IgD-negative memory B cell (primary cell): Measurements from ENCODE around the gene HNF4A. TPM values are rescaled to one million over a fixed set of nuclear protein-coding genes. Genes with fewer than 3 reads are reported as not detected.
"Not testable (repeated sequence)": the region's sequence is repeated elsewhere in the genome, so short reads cannot be mapped to it uniquely, and the experiment has no call there.

Experiments used
- H3K27ac Mint-ChIP-seq, 3 donors: one replicate each; pipeline ENCODE4 v1.8.0; 2020 to 2022; ENCODE audit warnings: mild to moderate bottlenecking in 3 of 3, mixed read lengths in 3 of 3, moderate library complexity in 1 of 3
- H3K27me3 Mint-ChIP-seq: one replicate; pipeline ENCODE4 v1.8.0; 2021; ENCODE audit warnings: mixed read lengths
- H3K36me3 Mint-ChIP-seq: one replicate; pipeline ENCODE4 v1.8.0; 2020; ENCODE audit warnings: mild to moderate bottlenecking, mixed read lengths
- H3K4me1 Mint-ChIP-seq, 3 donors: one replicate each; pipeline ENCODE4 v1.8.0; 2020 to 2022; ENCODE audit warnings: mixed read lengths in 3 of 3, mild to moderate bottlenecking in 1 of 3
- H3K4me3 Mint-ChIP-seq, 4 donors: one replicate each; pipeline ENCODE4 v1.8.0; 2020 to 2022; ENCODE audit warnings: mild to moderate bottlenecking in 4 of 4, mixed read lengths in 4 of 4, moderate library complexity in 3 of 4
- H3K9me3 Mint-ChIP-seq, 3 donors: one replicate each; pipeline ENCODE4 v1.8.0; 2020 to 2021; ENCODE audit warnings: mixed read lengths in 3 of 3, mild to moderate bottlenecking in 1 of 3
- polyA plus RNA-seq: library from polyadenylated mRNA; unstranded; fragments of 300-500 nt; fragmentation: Illumina TruSeq; gene quantifications from one replicate; pipeline ENCODE4 v1.2.3, GENCODE V29; 2021

HNF4A gene
- polyA plus RNA-seq, 1 donor from 2014 or later = not detected

DNA sequence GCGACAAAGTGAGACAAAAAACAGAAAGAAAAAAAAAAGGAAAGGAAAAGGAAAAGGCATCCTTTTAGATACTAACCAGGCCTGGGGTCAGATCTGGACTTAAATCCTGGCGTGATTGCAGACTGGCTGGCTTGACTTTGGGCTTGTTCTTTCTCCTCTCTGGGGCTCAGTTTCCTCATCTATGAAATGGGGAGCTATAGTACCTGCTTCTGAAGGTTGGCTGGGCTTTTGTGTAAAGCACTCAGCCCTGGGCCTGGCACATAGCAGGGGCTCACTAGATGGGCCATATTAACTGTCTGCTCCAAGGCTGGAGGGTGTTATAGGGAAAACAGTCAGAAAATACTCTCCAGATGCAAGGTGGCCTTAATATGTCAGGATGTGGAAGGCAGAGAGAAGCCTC lies 19.8 kb upstream of the HNF4A start:
- H3K27ac Mint-ChIP-seq = peak overlapping the region in 1 of 3 donors; percentile 14
- peaks cover 9% of the 10 kb centered on the region for H3K27me3 Mint-ChIP-seq

GRCh38 chr20:44336086-44336485 lies 19.4 kb upstream of the HNF4A start:
- H3K36me3 Mint-ChIP-seq = no peaks in the 10 kb centered on the region
- no peak overlapping the region for H3K4me3 Mint-ChIP-seq
- H3K9me3 Mint-ChIP-seq = no peaks in the 10 kb centered on the region
- H3K27ac Mint-ChIP-seq = peak overlapping the region in 1 of 3 donors; percentile 14
- no peaks in the 10 kb centered on the region for H3K4me1 Mint-ChIP-seq
- H3K27me3 Mint-ChIP-seq = peaks cover 11% of the 10 kb centered on the region

More for the DNA sequence above, 19.8 kb upstream of the HNF4A start:
- Mint-ChIP-seq H3K4me3 (no peak overlapping the region), H3K36me3 (no peaks in the 10 kb centered on the region), H3K4me1 (no peaks in the 10 kb centered on the region), H3K9me3 (no peaks in the 10 kb centered on the region)

DNA sequence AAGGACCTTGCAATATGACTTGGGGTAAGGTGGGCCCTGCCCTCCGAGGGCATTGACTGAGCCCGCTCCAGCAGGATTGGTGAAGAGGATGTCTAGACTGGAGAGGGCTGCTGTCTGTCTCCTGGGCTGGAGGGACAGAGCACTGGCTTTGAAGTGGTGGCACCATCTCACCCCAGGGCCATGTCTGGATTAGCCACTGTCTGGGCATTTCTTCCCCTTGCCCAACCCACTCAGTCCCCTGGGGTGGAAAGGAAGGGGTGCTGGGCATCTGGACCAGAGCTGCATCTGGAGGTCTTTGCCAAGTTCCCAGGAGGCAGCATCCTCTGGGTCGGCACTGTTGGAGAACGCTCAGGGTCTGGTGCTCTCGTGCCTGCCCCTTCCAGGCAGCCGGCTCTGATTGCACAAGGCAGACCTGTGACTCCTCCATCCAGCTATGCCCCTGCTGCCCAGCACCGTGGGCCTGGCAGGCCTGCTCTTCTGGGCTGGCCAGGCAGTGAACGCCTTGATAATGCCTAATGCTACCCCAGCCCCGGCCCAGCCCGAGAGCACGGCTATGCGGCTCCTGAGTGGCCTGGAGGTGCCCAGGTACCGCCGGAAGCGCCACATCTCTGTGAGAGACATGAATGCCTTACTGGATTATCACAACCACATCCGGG lies 18.6 kb upstream of the HNF4A start, which contains the start of gene R3HDML:
Gene R3HDML (plus strand): TSS at position 319 of the 656 bp plus-strand sequence. CDS start 115 bp downstream, at position 434.
- H3K4me1 Mint-ChIP-seq = no peaks in the 10 kb centered on the region
- no peaks in the 10 kb centered on the region for H3K9me3 Mint-ChIP-seq
- peaks cover 7% of the 10 kb centered on the region for H3K27me3 Mint-ChIP-seq
- no peaks in the 10 kb centered on the region for H3K36me3 Mint-ChIP-seq
- peak within 1 kb of the TSS in 1 of 4 donors; percentile 5 for H3K4me3 Mint-ChIP-seq
- H3K27ac Mint-ChIP-seq = peak within 1 kb of the TSS in 1 of 3 donors; percentile 14

DNA sequence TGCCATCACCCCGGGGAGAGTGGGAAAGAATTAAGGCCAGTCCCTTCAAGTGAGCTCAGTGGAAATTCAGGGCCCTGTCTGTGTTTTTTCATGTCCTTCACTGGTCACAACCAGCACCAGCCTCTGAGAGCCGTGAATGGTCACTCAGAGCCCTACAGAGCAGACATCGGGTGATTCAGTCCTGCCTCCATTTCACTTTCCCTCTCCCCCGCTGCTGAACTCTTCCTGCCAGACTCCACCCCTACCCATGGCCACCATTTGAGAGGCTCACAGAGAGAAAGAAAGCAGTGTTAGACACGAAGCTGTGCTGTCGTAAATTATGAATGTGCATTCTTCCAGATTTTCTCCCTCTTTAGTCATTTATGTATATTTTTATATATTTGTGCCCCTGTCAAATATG lies 13.3 kb upstream of the HNF4A start:
- no peaks in the 10 kb centered on the region for H3K9me3 Mint-ChIP-seq
- peaks cover 1% of the 10 kb centered on the region for H3K27me3 Mint-ChIP-seq
- H3K27ac Mint-ChIP-seq = no peak overlapping the region
- H3K4me1 Mint-ChIP-seq = no peaks in the 10 kb centered on the region
- H3K4me3 Mint-ChIP-seq = no peak overlapping the region
- H3K36me3 Mint-ChIP-seq = no peaks in the 10 kb centered on the region

DNA sequence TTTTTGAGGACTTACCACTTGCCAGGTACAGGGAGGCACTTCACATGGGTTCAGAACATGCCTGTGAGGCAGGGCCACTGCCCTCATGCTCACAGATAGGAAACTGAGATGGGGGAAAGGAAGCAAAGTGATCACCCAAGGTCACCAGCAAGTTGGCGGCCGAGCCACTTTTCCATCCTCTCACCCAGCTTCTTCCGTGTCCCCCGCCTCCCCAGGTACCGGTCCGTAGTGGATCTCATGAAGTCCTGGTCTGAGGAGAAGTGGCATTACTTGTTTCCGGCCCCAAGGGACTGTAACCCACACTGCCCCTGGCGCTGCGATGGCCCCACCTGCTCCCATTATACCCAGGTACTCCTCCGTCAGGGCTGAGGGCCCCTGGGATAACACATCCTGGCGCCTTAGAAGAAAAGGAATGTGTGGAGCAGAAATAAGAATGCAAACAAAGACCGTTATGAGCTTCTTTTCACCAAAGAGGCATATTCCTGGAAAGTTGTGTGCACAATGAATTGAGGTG lies 12.3 kb upstream of the HNF4A start:
- Mint-ChIP-seq H3K9me3 (no peaks in the 10 kb centered on the region), H3K36me3 (peaks cover 1% of the 10 kb centered on the region), H3K27ac (no peak overlapping the region), H3K4me1 (no peaks in the 10 kb centered on the region), H3K4me3 (no peak overlapping the region), H3K27me3 (peaks cover 1% of the 10 kb centered on the region)

- Mint-ChIP-seq H3K9me3 (no peaks in the 10 kb centered on the region), H3K27me3 (peaks cover 1% of the 10 kb centered on the region), H3K36me3 (peaks cover 1% of the 10 kb centered on the region), H3K27ac (no peak overlapping the region), H3K4me1 (no peaks in the 10 kb centered on the region), H3K4me3 (no peak overlapping the region)
These were observed 10.8 kb upstream of the HNF4A start for GRCh38 chr20:44344723-44345122.

DNA sequence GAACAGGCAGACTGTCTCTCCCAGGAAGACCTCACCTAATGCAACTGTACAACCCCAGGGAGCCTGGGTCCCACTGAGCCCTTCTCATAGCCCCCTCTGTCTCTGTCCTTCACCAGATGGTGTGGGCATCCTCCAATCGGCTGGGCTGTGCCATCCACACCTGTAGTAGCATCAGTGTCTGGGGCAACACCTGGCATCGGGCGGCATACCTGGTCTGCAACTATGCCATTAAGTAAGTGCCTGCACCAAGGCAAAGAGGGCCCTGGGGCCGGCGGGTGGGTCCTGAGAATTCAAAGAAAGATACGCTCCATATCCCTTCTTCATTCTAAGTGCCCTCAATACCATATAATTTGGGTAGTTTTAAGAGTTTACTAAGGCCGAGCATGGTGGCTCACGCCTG lies 10.4 kb upstream of the HNF4A start:
- Mint-ChIP-seq H3K36me3 (peaks cover 1% of the 10 kb centered on the region), H3K27me3 (peaks cover 1% of the 10 kb centered on the region), H3K4me3 (no peak overlapping the region), H3K4me1 (no peaks in the 10 kb centered on the region), H3K9me3 (no peaks in the 10 kb centered on the region), H3K27ac (peak overlapping the region in 1 of 3 donors; percentile 13)

DNA sequence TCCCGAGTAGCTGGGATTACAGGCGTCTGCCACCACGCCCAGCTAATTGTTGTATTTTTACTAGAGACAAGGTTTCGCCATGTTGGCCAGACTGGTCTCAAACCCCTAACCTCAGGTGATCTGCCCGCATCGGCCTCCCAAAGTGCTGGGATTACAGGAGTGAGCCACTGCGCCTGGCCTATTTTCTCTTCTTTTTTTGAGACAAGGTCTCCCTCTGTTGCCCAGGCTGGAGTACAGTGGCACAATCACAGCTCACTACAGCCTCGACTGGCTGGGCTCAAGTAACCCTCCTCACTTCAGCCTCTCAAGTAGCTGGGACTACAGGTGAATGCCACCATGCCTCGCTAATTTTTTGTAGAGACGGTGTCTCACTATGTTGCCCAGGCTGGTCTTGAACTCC lies 9.6 kb upstream of the HNF4A start:
- H3K27me3 Mint-ChIP-seq, H3K9me3 Mint-ChIP-seq, H3K4me1 Mint-ChIP-seq, H3K4me3 Mint-ChIP-seq, H3K36me3 Mint-ChIP-seq, H3K27ac Mint-ChIP-seq: not testable (repeated sequence)

DNA sequence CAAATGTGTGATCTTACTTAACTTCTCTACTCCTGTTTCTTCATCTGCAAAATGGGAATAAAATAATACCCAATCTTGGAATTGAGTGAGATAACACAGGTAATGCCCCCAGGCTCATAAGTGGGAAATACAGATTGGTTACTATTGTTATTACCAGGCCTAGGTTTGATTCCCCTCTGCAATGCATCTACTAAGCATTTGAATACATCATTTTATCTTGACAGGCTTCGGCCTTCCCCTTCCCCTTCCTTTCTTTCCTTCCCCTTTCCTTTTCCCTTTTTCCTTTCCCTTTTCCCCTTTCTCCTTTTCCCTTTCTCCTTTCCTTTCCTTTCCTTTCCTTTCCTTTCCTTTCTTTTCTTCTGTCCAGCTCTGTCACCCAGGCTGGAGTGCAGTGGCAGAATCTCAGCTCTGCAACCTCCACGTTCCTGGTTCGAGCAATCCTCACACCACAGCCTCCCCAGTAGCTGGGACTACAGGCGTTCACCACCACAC lies 7.3 kb upstream of the HNF4A start:
- Mint-ChIP-seq H3K27me3 (peaks cover 3% of the 10 kb centered on the region), H3K27ac (no peak overlapping the region), H3K36me3 (peaks cover 1% of the 10 kb centered on the region), H3K9me3 (no peaks in the 10 kb centered on the region), H3K4me3 (no peak overlapping the region), H3K4me1 (peaks cover 0 to 5% (median 0%) of the 10 kb centered on the region in 3 donors)

GRCh38 chr20:44349349-44349748 lies 6.2 kb upstream of the HNF4A start:
- Mint-ChIP-seq H3K4me1 (peaks cover 0 to 5% (median 0%) of the 10 kb centered on the region in 3 donors), H3K27me3 (peaks cover 5% of the 10 kb centered on the region), H3K27ac (no peak overlapping the region), H3K36me3 (peaks cover 1% of the 10 kb centered on the region), H3K9me3 (no peaks in the 10 kb centered on the region), H3K4me3 (no peak overlapping the region)

DNA sequence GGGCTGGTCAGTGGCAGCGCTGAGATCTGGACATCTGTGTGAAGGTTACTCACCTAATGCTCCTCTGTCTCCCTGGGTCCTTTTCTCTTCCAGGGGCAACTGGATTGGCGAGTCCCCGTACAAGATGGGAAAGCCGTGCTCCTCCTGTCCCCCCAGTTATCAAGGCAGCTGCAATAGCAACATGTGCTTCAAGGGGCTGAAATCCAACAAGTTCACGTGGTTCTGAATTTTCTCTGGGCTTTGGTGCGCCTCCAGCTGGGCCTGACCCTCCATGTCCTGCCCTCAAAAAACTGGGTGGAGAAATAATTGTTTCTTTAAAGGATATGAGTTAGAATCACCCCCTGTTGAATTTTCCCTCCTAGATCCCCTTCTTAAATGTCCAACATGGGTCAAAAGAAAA lies 4.9 kb upstream of the HNF4A start:
- H3K36me3 Mint-ChIP-seq = peaks cover 1% of the 10 kb centered on the region
- peaks cover 0 to 5% (median 0%) of the 10 kb centered on the region in 3 donors for H3K4me1 Mint-ChIP-seq
- no peak overlapping the region for H3K27ac Mint-ChIP-seq
- H3K27me3 Mint-ChIP-seq = peaks cover 5% of the 10 kb centered on the region
- no peak overlapping the region for H3K4me3 Mint-ChIP-seq
- H3K9me3 Mint-ChIP-seq = no peaks in the 10 kb centered on the region

DNA sequence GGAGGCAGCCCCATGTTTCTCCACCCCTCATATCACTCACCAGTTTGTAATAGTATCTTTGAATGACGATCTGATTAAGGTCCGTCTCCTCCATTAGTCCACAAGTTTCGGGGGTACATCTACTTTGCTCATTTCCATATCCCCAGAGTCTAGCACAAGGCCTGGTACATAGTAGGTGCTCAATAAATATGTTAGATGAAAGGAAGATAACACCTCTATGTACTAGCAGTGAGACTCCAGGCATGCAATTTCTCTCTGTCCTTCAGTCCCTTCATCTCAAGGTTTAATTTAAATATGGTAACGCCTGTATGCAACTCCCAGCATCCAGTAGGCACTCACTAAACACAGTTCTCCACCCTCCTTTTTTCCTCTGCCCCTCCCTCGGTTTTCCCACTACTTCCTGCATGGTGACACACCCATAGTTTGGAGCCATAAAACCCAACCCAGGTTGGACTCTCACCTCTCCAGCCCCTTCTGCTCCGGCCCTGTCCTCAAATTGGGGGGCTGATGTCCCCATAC lies 461 bp upstream of the HNF4A start:
- no peak overlapping the region for H3K27ac Mint-ChIP-seq
- H3K27me3 Mint-ChIP-seq = peaks cover 7% of the 10 kb centered on the region
- H3K9me3 Mint-ChIP-seq = no peaks in the 10 kb centered on the region
- H3K36me3 Mint-ChIP-seq = no peaks in the 10 kb centered on the region
- no peak overlapping the region for H3K4me3 Mint-ChIP-seq
- H3K4me1 Mint-ChIP-seq = peaks cover 0 to 5% (median 0%) of the 10 kb centered on the region in 3 donors

DNA sequence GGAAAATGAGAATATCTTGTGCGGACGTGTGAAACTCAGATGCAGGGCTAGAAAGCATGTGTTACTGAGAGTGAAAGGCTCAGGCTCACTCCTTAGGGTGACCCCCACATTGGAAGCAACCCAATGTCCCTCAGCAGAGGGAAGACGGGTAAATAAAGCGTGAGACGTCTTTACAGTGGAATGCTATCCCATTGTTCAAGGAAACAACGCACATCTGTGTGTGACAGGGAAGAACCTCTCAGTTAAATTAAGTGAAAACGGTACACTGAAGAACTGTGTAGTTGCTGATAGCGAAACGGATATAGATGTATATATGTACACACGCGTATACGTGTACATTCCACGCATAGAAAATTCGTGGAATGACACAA lies 839 bp downstream of the HNF4A start:
- Mint-ChIP-seq H3K27me3 (peaks cover 7% of the 10 kb centered on the region), H3K9me3 (no peaks in the 10 kb centered on the region), H3K27ac (no peak overlapping the region), H3K36me3 (no peaks in the 10 kb centered on the region), H3K4me1 (peaks cover 0 to 5% (median 0%) of the 10 kb centered on the region in 3 donors), H3K4me3 (no peak overlapping the region)

DNA sequence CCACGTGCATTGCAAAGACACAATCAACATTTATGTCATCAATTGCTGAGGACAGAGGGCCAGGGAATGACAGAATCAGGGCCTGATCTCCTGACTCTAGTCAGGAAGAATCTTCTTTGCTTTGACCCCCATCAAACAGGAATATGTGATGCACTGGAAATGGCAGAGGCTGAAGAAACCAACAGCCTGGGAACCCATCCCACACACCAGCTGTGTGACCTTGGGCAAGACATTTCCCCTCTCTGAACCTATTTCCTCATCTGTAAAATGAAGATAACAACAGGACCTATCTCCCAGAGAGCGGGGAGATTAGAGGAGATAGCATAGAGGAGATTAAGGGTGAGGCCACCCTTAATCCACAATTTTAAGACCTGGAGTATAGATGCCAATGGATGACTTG lies 1.5 kb downstream of the HNF4A start:
- H3K27ac Mint-ChIP-seq = no peak overlapping the region
- H3K36me3 Mint-ChIP-seq = no peaks in the 10 kb centered on the region
- H3K27me3 Mint-ChIP-seq = peaks cover 7% of the 10 kb centered on the region
- H3K4me3 Mint-ChIP-seq = no peak overlapping the region
- peaks cover 0 to 2% (median 0%) of the 10 kb centered on the region in 3 donors for H3K4me1 Mint-ChIP-seq
- no peaks in the 10 kb centered on the region for H3K9me3 Mint-ChIP-seq

GRCh38 chr20:44357555-44358125 lies 2.1 kb downstream of the HNF4A start:
- Mint-ChIP-seq H3K27me3 (peaks cover 4% of the 10 kb centered on the region), H3K4me1 (no peaks in the 10 kb centered on the region), H3K4me3 (no peak overlapping the region), H3K27ac (no peak overlapping the region), H3K9me3 (no peaks in the 10 kb centered on the region), H3K36me3 (no peaks in the 10 kb centered on the region)

DNA sequence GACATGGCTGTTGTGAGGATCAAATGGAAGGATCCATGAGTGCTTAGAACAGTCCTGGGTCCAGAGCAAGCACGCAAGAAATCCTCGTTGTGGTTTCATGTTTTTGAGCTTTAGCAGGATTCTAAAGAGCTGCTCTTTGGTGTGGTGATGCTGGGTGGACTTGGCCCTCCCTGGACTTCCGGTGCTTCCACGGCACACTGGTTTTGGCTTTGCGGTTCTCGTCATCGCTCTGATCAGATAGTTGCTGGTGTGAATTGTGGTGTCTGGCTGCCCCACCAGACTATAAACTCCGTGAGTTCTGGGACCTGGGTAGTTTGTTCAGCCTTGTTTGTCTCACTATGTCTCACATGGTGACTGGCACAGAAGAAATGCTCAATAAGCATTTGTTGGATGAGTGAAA lies 3.3 kb downstream of the HNF4A start:
- Mint-ChIP-seq H3K4me3 (no peak overlapping the region), H3K9me3 (no peaks in the 10 kb centered on the region), H3K36me3 (no peaks in the 10 kb centered on the region), H3K27me3 (peaks cover 5% of the 10 kb centered on the region), H3K27ac (no peak overlapping the region), H3K4me1 (no peaks in the 10 kb centered on the region)
